DMS 273 treated with DMSO at 0.1 percent for 48 hours (cell line): ENCODE data around the gene MOGAT2.
"Not testable (repeated sequence)": the region's sequence is repeated elsewhere in the genome, so short reads cannot be mapped to it uniquely, and the experiment has no call there.

ENCODE experiments used
- DNase-seq: peaks from one replicate; lab custom pipeline; 2025; lab: John Stamatoyannopoulos, UW

Gene MOGAT2

GRCh38 chr11:75719340-75720239, 2.0 kb downstream of the MOGAT2 start:
- DNase-seq, result no peak

GRCh38 chr11:75720639-75721038, 3.0 kb downstream of the MOGAT2 start:
- DNase-seq, result no peak

- no peak for DNase-seq
Observed at GRCh38 chr11:75721852-75722668, 4.4 kb downstream of the MOGAT2 start.

GRCh38 chr11:75722669-75723042, 5.0 kb downstream of the MOGAT2 start:
- DNase-seq, result no peak

GRCh38 chr11:75725547-75726320, 8.1 kb downstream of the MOGAT2 start:
- no peak for DNase-seq

GRCh38 chr11:75728992-75729391, 11.4 kb downstream of the MOGAT2 start:
- DNase-seq, result no peak

GRCh38 chr11:75731095-75731494, 13.5 kb downstream of the MOGAT2 start:
- DNase-seq, result no peak

GRCh38 chr11:75733071-75733430, 15.4 kb downstream of the MOGAT2 start:
- no peak for DNase-seq

- no peak for DNase-seq
Observed at GRCh38 chr11:75733431-75734107, 15.9 kb downstream of the MOGAT2 start.

- DNase-seq, result peak; percentile 27
Observed at GRCh38 chr11:75734491-75735180, 17.0 kb downstream of the MOGAT2 start.

- no peak for DNase-seq
Observed at GRCh38 chr11:75735181-75735845, 17.7 kb downstream of the MOGAT2 start.

- DNase-seq, result no peak
Observed at GRCh38 chr11:75737314-75737713, 19.7 kb downstream of the MOGAT2 start.

- DNase-seq, result no peak
Observed at GRCh38 chr11:75740681-75741080, 23.0 kb downstream of the MOGAT2 start.

- DNase-seq, result not testable (repeated sequence)
Observed at GRCh38 chr11:75743159-75743558, 25.5 kb downstream of the MOGAT2 start.

GRCh38 chr11:75743711-75744563, 26.3 kb downstream of the MOGAT2 start:
- no peak for DNase-seq

- no peak for DNase-seq
Observed at GRCh38 chr11:75745807-75746206, 28.2 kb downstream of the MOGAT2 start.

GRCh38 chr11:75748729-75749273, 31.2 kb downstream of the MOGAT2 start:
- DNase-seq, result not testable (repeated sequence)

- not testable (repeated sequence) for DNase-seq
Observed at GRCh38 chr11:75754933-75755332, 37.3 kb downstream of the MOGAT2 start.

- DNase-seq, result no peak
Observed at GRCh38 chr11:75757651-75758050, 40.0 kb downstream of the MOGAT2 start.
